ENCODE results near the gene SLX9.

GRCh38 chr21:44896561-44897286 is 43.1 kb upstream of the SLX9 start:
- TF ChIP-seq, protein P1, sequence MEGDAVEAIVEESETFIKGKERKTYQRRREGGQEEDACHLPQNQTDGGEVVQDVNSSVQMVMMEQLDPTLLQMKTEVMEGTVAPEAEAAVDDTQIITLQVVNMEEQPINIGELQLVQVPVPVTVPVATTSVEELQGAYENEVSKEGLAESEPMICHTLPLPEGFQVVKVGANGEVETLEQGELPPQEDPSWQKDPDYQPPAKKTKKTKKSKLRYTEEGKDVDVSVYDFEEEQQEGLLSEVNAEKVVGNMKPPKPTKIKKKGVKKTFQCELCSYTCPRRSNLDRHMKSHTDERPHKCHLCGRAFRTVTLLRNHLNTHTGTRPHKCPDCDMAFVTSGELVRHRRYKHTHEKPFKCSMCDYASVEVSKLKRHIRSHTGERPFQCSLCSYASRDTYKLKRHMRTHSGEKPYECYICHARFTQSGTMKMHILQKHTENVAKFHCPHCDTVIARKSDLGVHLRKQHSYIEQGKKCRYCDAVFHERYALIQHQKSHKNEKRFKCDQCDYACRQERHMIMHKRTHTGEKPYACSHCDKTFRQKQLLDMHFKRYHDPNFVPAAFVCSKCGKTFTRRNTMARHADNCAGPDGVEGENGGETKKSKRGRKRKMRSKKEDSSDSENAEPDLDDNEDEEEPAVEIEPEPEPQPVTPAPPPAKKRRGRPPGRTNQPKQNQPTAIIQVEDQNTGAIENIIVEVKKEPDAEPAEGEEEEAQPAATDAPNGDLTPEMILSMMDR (IDR thresholded peaks at IDR 0.05): no peak
- TF ChIP-seq POLR2A (IDR thresholded peaks at IDR 0.05) (no peak), POLR2AphosphoS5 (IDR thresholded peaks at IDR 0.05) (no peak)

Data from transverse colon (tissue), 4 donors.